HL-60 (cell line): ENCODE results near the gene UVSSA.

ENCODE experiments used
- DNase-seq, 2 experiments: peaks; one replicate each; pipeline ENCODE4 v3.0.0-alpha.2; 2010 to 2020; ENCODE audit warnings: low read depth in 1 of 2, low spot score in 1 of 2
- H3K27ac ChIP-seq: fragments of 250-450 bp; sonication (Bioruptor Pico); replicated peaks from 2 replicates; pipeline ENCODE4 v1.5.1; 2020; ENCODE audit warnings: mild to moderate bottlenecking, moderate library complexity
- H3K27me3 ChIP-seq: fragments of 250-450 bp; sonication (Bioruptor Pico); 2 replicates; pipeline ENCODE4 v1.5.1; 2021; ENCODE audit warnings: mild to moderate bottlenecking, moderate library complexity; ENCODE audit not compliant: insufficient read depth, poor library complexity, severe bottlenecking
- H3K4me3 ChIP-seq: replicated peaks from 2 replicates; pipeline ENCODE4 v1.5.1; 2011; ENCODE audit warnings: mild to moderate bottlenecking, control low read depth, low read length; ENCODE audit not compliant: insufficient read depth
- GABPA ChIP-seq: IDR thresholded peaks from 2 replicates; pipeline ENCODE4 v1.6.1; 2012; ENCODE audit warnings: low read depth
- POLR2AphosphoS5 ChIP-seq: IDR thresholded peaks from 2 replicates; pipeline ENCODE4 v1.6.1; 2012; ENCODE audit warnings: low read depth
- REST ChIP-seq: IDR thresholded peaks from 2 replicates; pipeline ENCODE4 v1.6.1; 2012; ENCODE audit warnings: low read depth; ENCODE audit not compliant: insufficient replicate concordance
- SPI1 ChIP-seq: IDR thresholded peaks from 2 replicates; pipeline ENCODE4 v1.6.1; 2012; ENCODE audit warnings: low read depth, mild to moderate bottlenecking, borderline replicate concordance
- TF ChIP-seq, protein P1 (sequence below): IDR thresholded peaks from one replicate; pipeline ENCODE4 v1.5.1; 2011; ENCODE audit warnings: low read length, control low read depth, inconsistent platforms; ENCODE audit not compliant: insufficient read depth

The UVSSA gene

DNA sequence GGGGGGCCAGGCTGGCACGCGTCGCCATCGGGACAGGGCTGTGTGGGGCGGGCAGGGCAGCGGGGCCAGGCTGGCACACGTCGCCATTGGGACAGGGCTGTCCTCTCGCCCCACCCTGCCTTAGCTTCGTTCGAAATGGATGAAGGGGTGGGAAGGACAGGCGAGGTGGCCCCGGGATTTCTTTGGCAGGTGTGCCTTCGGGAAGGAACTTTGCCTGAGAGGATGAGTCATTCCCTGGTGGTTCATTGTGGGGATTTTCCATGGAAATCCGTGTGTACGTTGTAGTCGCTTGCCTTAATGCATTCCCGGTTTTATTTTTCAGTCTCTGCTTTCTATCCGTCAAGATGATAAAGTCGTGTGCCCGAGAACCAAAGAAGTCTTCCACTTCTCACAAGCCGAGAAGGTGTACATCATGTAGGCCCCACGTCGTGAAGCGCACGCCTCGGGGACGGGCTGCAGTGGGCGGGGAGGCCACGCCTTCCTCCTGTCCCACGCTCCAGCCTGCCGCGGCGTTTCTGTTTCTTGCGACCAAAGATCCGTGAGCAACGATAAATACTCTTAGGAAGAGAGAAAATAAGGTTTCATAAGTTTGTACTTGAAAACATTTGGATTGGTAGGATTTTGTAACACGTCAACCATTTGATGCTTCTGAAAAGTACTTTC, 8.1 kb upstream of the UVSSA start:
- no peak for DNase-seq
- H3K27ac ChIP-seq: no peak overlapping the region
- no peaks in the 10 kb centered on the region for H3K27me3 ChIP-seq
- H3K4me3 ChIP-seq: no peak overlapping the region
- TF ChIP-seq, protein P1, sequence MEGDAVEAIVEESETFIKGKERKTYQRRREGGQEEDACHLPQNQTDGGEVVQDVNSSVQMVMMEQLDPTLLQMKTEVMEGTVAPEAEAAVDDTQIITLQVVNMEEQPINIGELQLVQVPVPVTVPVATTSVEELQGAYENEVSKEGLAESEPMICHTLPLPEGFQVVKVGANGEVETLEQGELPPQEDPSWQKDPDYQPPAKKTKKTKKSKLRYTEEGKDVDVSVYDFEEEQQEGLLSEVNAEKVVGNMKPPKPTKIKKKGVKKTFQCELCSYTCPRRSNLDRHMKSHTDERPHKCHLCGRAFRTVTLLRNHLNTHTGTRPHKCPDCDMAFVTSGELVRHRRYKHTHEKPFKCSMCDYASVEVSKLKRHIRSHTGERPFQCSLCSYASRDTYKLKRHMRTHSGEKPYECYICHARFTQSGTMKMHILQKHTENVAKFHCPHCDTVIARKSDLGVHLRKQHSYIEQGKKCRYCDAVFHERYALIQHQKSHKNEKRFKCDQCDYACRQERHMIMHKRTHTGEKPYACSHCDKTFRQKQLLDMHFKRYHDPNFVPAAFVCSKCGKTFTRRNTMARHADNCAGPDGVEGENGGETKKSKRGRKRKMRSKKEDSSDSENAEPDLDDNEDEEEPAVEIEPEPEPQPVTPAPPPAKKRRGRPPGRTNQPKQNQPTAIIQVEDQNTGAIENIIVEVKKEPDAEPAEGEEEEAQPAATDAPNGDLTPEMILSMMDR: no peak
- TF ChIP-seq POLR2AphosphoS5 (no peak; the same call in 1 of the 2 replicates), GABPA (no peak), SPI1 (no peak), REST (no peak)

DNA sequence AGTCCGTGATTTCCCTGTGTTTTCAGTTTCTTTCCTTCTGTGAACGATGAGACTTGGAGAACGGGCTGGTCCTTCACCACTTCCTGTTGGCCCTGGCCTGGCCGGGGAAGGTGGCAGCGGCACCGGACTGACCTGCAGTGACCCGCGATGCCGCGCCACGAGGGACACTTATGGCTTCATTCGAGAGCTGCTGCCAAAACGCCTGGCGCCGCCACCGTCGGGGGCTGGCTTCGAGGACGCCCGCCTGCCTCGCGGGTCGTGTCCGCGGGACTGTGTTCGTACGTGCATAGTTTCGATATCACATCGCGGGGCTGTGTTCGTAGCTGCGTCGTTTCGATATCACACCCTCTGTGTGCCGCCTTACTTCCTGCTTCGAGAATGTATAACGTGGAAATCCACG, 7.5 kb upstream of the UVSSA start:
- no peaks in the 10 kb centered on the region for H3K27me3 ChIP-seq
- H3K4me3 ChIP-seq: no peak overlapping the region
- no peak for TF ChIP-seq SPI1
- TF ChIP-seq GABPA: no peak
- peak; percentile 2; the same call in 1 of the 2 replicates for TF ChIP-seq POLR2AphosphoS5
- no peak overlapping the region for H3K27ac ChIP-seq
- no peak for DNase-seq

- H3K4me3 ChIP-seq: no peak overlapping the region
- TF ChIP-seq REST (no peak), GABPA (no peak), POLR2AphosphoS5 (no peak), SPI1 (no peak)
- TF ChIP-seq, protein P1: no peak
- no peak overlapping the region for H3K27ac ChIP-seq
- H3K27me3 ChIP-seq: no peaks in the 10 kb centered on the region
- DNase-seq: no peak
These were observed 6.7 kb upstream of the UVSSA start for GRCh38 chr4:1340181-1340747.

DNA sequence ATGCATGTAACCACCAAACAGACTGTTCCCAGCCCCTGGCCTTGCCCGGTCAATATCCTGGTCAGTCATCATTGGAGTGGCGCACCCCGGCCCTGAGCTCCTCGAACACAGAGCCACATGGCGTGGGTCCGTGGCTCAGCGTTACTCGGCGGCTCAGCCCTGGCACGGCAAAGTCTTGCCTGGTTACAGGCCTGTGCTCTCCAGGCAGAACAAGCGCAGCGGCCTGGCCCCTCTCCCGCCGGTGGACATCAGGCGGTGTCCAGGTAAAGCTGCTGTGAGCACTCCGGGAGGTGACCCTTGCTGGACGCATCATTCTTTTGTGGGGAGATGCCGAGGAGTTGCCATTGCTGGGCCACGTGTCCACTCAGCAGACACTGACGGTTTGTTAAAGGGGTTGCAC, 6.1 kb upstream of the UVSSA start:
- TF ChIP-seq, protein P1: no peak
- TF ChIP-seq REST (no peak), SPI1 (no peak), POLR2AphosphoS5 (no peak)
- no peaks in the 10 kb centered on the region for H3K27me3 ChIP-seq
- H3K27ac ChIP-seq: no peak overlapping the region
- no peak overlapping the region for H3K4me3 ChIP-seq
- no peak for DNase-seq
